Uterus (tissue), 2 donors: Measurements from ENCODE around the gene GSG1L.

Source experiments
- POLR2A ChIP-seq, 2 donors: fragments of 450-650 bp; IDR thresholded peaks; one replicate each; pipeline ENCODE4 v1.6.1; 2016; ENCODE audit warnings: antibody characterized with exemption in 2 of 2, mild to moderate bottlenecking in 1 of 2, moderate library complexity in 1 of 2
- TF ChIP-seq, protein P1 (sequence below), 4 experiments: fragments of 200-600 bp in 2 of 4; fragments of 450-650 bp in 2 of 4; sonication (generic) in 2 of 4; IDR thresholded peaks; one replicate each; pipeline ENCODE4 v1.5.1; 2016 to 2019; ENCODE audit warnings: antibody characterized with exemption in 4 of 4, mild to moderate bottlenecking in 2 of 4, moderate library complexity in 1 of 4

DNA sequence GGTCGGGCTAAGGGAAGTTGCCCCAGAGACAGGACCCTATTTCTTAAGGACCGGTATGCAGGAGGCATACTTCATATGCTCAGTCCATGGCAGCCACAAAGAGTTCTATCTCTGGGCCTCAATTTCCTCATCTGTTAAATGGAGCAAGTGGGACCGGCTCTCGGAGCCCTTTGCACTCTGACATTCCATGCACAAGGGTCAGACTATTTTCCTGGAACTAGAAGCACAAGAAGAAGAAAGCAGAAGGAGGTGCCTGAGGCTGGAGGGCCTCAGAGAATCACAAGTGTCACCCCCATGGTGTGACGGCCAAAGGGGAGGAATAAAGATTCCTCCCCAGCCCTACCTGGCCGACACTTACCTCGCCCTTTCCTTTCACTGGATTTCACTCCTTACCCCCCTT is 115.8 kb downstream of the GSG1L start:
- TF ChIP-seq POLR2A (IDR thresholded peaks at IDR 0.05): no peak
- TF ChIP-seq, protein P1, sequence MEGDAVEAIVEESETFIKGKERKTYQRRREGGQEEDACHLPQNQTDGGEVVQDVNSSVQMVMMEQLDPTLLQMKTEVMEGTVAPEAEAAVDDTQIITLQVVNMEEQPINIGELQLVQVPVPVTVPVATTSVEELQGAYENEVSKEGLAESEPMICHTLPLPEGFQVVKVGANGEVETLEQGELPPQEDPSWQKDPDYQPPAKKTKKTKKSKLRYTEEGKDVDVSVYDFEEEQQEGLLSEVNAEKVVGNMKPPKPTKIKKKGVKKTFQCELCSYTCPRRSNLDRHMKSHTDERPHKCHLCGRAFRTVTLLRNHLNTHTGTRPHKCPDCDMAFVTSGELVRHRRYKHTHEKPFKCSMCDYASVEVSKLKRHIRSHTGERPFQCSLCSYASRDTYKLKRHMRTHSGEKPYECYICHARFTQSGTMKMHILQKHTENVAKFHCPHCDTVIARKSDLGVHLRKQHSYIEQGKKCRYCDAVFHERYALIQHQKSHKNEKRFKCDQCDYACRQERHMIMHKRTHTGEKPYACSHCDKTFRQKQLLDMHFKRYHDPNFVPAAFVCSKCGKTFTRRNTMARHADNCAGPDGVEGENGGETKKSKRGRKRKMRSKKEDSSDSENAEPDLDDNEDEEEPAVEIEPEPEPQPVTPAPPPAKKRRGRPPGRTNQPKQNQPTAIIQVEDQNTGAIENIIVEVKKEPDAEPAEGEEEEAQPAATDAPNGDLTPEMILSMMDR (IDR thresholded peaks at IDR 0.05): no peak
